ENCODE measurements around the gene FNDC7.
"Not testable (repeated sequence)": the region's sequence is repeated elsewhere in the genome, so short reads cannot be mapped to it uniquely, and the experiment has no call there.

The FNDC7 gene

GRCh38 chr1:108747171-108747850 is 34.6 kb downstream of the FNDC7 start:
- peak overlapping the region; percentile 98 for H3K27ac Mint-ChIP-seq
- DNase-seq (ENCODE audit: low spot score in 2 of 2) (peak; percentile 9 to 64), ATAC-seq (peak; percentile 33)
- H3K36me3 Mint-ChIP-seq, result peaks cover 32% of the 10 kb centered on the region
- H3K9me3 Mint-ChIP-seq, result no peaks in the 10 kb centered on the region
- H3K4me1 Mint-ChIP-seq, result peaks cover 28% of the 10 kb centered on the region
- H3K4me3 Mint-ChIP-seq, result peak overlapping the region; percentile 99

GRCh38 chr1:108747898-108748297 is 35.2 kb downstream of the FNDC7 start:
- H3K4me1 Mint-ChIP-seq, result peaks cover 28% of the 10 kb centered on the region
- peak overlapping the region; percentile 99 for H3K4me3 Mint-ChIP-seq
- DNase-seq (ENCODE audit: low spot score in 2 of 2), result no peak
- H3K36me3 Mint-ChIP-seq, result peaks cover 38% of the 10 kb centered on the region
- H3K9me3 Mint-ChIP-seq, result no peaks in the 10 kb centered on the region
- no peak overlapping the region for H3K27ac Mint-ChIP-seq
- no peak for ATAC-seq

- Mint-ChIP-seq H3K4me3 (no peak overlapping the region), H3K4me1 (peaks cover 28% of the 10 kb centered on the region), H3K9me3 (no peaks in the 10 kb centered on the region), H3K36me3 (peaks cover 50% of the 10 kb centered on the region), H3K27ac (no peak overlapping the region)
- no peak for DNase-seq (ENCODE audit: low spot score in 2 of 2)
- ATAC-seq, result no peak
These were observed 36.4 kb downstream of the FNDC7 start for GRCh38 chr1:108749081-108749480.

- H3K9me3 Mint-ChIP-seq, result no peaks in the 10 kb centered on the region
- H3K27ac Mint-ChIP-seq, result peak overlapping the region; percentile 15
- peaks cover 65% of the 10 kb centered on the region for H3K36me3 Mint-ChIP-seq
- ATAC-seq (no peak), DNase-seq (ENCODE audit: low spot score in 2 of 2) (no peak)
- no peak overlapping the region for H3K4me3 Mint-ChIP-seq
- H3K4me1 Mint-ChIP-seq, result peaks cover 28% of the 10 kb centered on the region
These were observed 37.9 kb downstream of the FNDC7 start for GRCh38 chr1:108750476-108751181.

GRCh38 chr1:108753363-108753762 is 40.7 kb downstream of the FNDC7 start:
- no peak overlapping the region for H3K27ac Mint-ChIP-seq
- DNase-seq (ENCODE audit: low spot score in 2 of 2) (no peak), ATAC-seq (no peak)
- no peak overlapping the region for H3K4me3 Mint-ChIP-seq
- H3K4me1 Mint-ChIP-seq, result peaks cover 24% of the 10 kb centered on the region
- peaks cover 77% of the 10 kb centered on the region for H3K36me3 Mint-ChIP-seq
- H3K9me3 Mint-ChIP-seq, result no peaks in the 10 kb centered on the region

GRCh38 chr1:108758796-108759195 is 46.1 kb downstream of the FNDC7 start:
- peaks cover 100% of the 10 kb centered on the region for H3K36me3 Mint-ChIP-seq
- no peak for DNase-seq (ENCODE audit: low spot score in 2 of 2)
- no peaks in the 10 kb centered on the region for H3K9me3 Mint-ChIP-seq
- H3K27ac Mint-ChIP-seq, result no peak overlapping the region
- H3K4me3 Mint-ChIP-seq, result no peak overlapping the region
- ATAC-seq, result no peak
- H3K4me1 Mint-ChIP-seq, result no peaks in the 10 kb centered on the region

- DNase-seq (ENCODE audit: low spot score in 2 of 2) (no peak), ATAC-seq (no peak)
- Mint-ChIP-seq H3K27ac (no peak overlapping the region), H3K4me1 (peaks cover 6% of the 10 kb centered on the region), H3K4me3 (no peak overlapping the region), H3K36me3 (peaks cover 62% of the 10 kb centered on the region), H3K9me3 (no peaks in the 10 kb centered on the region)
These were observed 54.4 kb downstream of the FNDC7 start for GRCh38 chr1:108767115-108767514.

- Mint-ChIP-seq H3K4me3 (no peak overlapping the region), H3K27ac (no peak overlapping the region), H3K36me3 (peaks cover 58% of the 10 kb centered on the region), H3K4me1 (peaks cover 6% of the 10 kb centered on the region), H3K9me3 (no peaks in the 10 kb centered on the region)
- no peak for ATAC-seq
- DNase-seq (ENCODE audit: low spot score in 2 of 2), result no peak
These were observed 55.0 kb downstream of the FNDC7 start for GRCh38 chr1:108767708-108768107.

- no peaks in the 10 kb centered on the region for H3K4me1 Mint-ChIP-seq
- no peak for DNase-seq (ENCODE audit: low spot score in 2 of 2)
- ATAC-seq, result no peak
- H3K9me3 Mint-ChIP-seq, result no peaks in the 10 kb centered on the region
- peaks cover 79% of the 10 kb centered on the region for H3K36me3 Mint-ChIP-seq
- H3K27ac Mint-ChIP-seq, result peak overlapping the region; percentile 38
- no peak overlapping the region for H3K4me3 Mint-ChIP-seq
These were observed 65.1 kb downstream of the FNDC7 start for GRCh38 chr1:108777839-108778238.

GRCh38 chr1:108779455-108779854 is 66.7 kb downstream of the FNDC7 start:
- Mint-ChIP-seq H3K4me3 (no peak overlapping the region), H3K36me3 (peaks cover 79% of the 10 kb centered on the region), H3K4me1 (no peaks in the 10 kb centered on the region), H3K9me3 (peaks cover 1% of the 10 kb centered on the region), H3K27ac (no peak overlapping the region)
- DNase-seq (ENCODE audit: low spot score in 2 of 2), result no peak
- ATAC-seq, result no peak

GRCh38 chr1:108780937-108781574 is 68.3 kb downstream of the FNDC7 start:
- Mint-ChIP-seq H3K9me3 (peaks cover 9% of the 10 kb centered on the region), H3K4me1 (no peaks in the 10 kb centered on the region), H3K36me3 (peaks cover 79% of the 10 kb centered on the region), H3K4me3 (no peak overlapping the region), H3K27ac (no peak overlapping the region)
- no peak for DNase-seq (ENCODE audit: low spot score in 2 of 2)
- no peak for ATAC-seq

GRCh38 chr1:108781575-108781944 is 68.9 kb downstream of the FNDC7 start:
- H3K9me3 Mint-ChIP-seq, ATAC-seq: not testable (repeated sequence)

GRCh38 chr1:108785264-108785663 is 72.6 kb downstream of the FNDC7 start:
- Mint-ChIP-seq H3K4me3 (no peak overlapping the region), H3K27ac (no peak overlapping the region), H3K36me3 (peaks cover 100% of the 10 kb centered on the region), H3K4me1 (no peaks in the 10 kb centered on the region), H3K9me3 (peaks cover 10% of the 10 kb centered on the region)
- ATAC-seq, result no peak
- no peak for DNase-seq (ENCODE audit: low spot score in 2 of 2)

More at GRCh38 chr1:108781575-108781944, 68.9 kb downstream of the FNDC7 start:
- not testable (repeated sequence) for DNase-seq (ENCODE audit: low spot score in 2 of 2); H3K27ac Mint-ChIP-seq; H3K4me3 Mint-ChIP-seq; H3K4me1 Mint-ChIP-seq
- peaks cover 79% of the 10 kb centered on the region for H3K36me3 Mint-ChIP-seq

GRCh38 chr1:108785880-108786279 is 73.2 kb downstream of the FNDC7 start:
- DNase-seq (ENCODE audit: low spot score in 2 of 2), result no peak
- Mint-ChIP-seq H3K4me3 (no peak overlapping the region), H3K9me3 (peaks cover 12% of the 10 kb centered on the region), H3K4me1 (no peaks in the 10 kb centered on the region), H3K27ac (no peak overlapping the region), H3K36me3 (peaks cover 100% of the 10 kb centered on the region)
- no peak for ATAC-seq

GRCh38 chr1:108791790-108792189 is 79.1 kb downstream of the FNDC7 start:
- H3K4me3 Mint-ChIP-seq, result no peak overlapping the region
- peaks cover 100% of the 10 kb centered on the region for H3K36me3 Mint-ChIP-seq
- DNase-seq (ENCODE audit: low spot score in 2 of 2) (no peak), ATAC-seq (no peak)
- no peak overlapping the region for H3K27ac Mint-ChIP-seq
- H3K9me3 Mint-ChIP-seq, result peaks cover 13% of the 10 kb centered on the region
- no peaks in the 10 kb centered on the region for H3K4me1 Mint-ChIP-seq
